Ishikawa (cell line): ENCODE results near the gene WDR64.

Experiments used
- CREB1 ChIP-seq: IDR thresholded peaks from 2 replicates; pipeline ENCODE4 v1.6.1; 2012; ENCODE audit warnings: low read depth
- ZBTB7A ChIP-seq: IDR thresholded peaks from 2 replicates; pipeline ENCODE4 v1.6.1; 2012; ENCODE audit warnings: low read depth
- TF ChIP-seq, protein P1 (sequence below): IDR thresholded peaks from 2 replicates; pipeline ENCODE4 v1.6.1; 2012
- TF ChIP-seq, protein P2 (sequence below): IDR thresholded peaks from 2 replicates; pipeline ENCODE4 v1.6.1; 2012

DNA sequence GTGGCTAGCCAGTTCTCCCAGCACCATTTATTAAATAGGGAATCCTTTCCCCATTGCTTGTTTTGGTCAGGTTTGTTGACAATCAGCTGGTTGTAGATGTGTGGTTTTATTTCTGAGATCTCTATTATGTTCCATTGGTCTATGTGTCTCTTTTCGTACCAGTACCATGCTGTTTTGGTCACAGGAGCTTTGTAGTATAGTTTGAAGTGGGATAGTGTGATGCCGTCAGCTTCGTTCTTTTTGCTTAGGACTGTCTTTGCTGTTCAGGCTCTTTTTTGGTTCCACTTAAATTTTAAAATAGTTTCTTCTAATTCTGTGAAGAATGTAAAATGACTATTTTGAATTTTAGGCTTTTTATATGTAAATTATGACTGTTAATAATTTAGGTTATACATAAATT, 68.9 kb downstream of the WDR64 start:
- TF ChIP-seq, protein P1, sequence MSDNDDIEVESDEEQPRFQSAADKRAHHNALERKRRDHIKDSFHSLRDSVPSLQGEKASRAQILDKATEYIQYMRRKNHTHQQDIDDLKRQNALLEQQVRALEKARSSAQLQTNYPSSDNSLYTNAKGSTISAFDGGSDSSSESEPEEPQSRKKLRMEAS, result no peak
- no peak for TF ChIP-seq ZBTB7A
- TF ChIP-seq CREB1, result no peak
- TF ChIP-seq, protein P2, sequence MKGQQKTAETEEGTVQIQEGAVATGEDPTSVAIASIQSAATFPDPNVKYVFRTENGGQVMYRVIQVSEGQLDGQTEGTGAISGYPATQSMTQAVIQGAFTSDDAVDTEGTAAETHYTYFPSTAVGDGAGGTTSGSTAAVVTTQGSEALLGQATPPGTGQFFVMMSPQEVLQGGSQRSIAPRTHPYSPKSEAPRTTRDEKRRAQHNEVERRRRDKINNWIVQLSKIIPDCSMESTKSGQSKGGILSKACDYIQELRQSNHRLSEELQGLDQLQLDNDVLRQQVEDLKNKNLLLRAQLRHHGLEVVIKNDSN, result no peak
